NCI-H226 (cell line): ENCODE measurements around the gene ABCF2.
A peak's percentile ranks its signal among the peaks of the same experiment; 100 is the strongest.

Source experiments
- DNase-seq: peaks from one replicate; pipeline ENCODE4 v3.0.0-alpha.2; 2015

The ABCF2 gene

DNA sequence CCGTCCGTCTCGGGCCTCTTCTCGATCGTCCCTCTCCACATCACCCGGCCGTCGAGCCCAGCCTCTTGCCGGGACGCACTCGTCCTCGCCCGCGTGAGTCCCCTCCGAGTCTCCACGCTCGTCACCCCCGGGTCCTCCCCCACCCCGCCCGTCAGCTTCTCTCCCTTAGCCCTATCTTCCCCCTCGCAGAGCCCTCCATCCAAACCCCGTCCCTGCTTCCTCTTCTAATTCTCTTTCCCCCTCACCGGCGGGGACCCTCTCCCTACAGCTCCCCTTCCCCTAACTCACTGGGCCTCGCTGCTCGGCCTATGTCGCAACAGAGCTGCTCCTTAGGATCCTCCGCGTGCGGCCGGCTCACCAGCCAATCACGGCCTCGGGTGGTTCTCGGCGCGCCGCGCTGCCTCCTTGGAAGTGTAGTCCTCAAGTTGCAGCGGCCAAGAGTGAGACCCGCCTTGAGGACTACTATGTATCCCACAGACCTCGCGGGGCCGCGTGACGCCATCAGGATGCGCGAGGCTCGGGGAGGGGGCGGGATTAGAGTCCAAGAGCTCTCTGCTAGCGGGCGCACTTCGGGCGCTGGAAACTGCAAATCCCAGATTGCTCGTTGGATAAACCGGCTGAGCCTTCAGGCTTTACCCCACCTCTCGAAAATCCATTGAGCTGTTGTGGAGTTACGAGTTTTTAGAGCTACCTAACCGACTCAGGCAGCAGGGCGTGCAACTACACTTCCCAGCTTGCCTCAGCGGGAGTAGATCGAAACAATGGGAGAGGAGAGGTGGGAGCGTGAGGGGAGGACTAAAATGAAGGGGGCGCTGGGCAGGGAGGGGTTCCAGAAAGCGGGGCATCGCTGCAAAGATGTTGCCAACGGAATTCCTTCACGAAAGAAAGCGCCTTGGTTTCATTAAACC, at the start of gene ABCF2:
TSS of gene ABCF2 (minus strand) at position 331 of the 908 bp plus-strand sequence. CDS start 747 bp downstream, outside the sequence.
- DNase-seq, result peak; percentile 99

DNA sequence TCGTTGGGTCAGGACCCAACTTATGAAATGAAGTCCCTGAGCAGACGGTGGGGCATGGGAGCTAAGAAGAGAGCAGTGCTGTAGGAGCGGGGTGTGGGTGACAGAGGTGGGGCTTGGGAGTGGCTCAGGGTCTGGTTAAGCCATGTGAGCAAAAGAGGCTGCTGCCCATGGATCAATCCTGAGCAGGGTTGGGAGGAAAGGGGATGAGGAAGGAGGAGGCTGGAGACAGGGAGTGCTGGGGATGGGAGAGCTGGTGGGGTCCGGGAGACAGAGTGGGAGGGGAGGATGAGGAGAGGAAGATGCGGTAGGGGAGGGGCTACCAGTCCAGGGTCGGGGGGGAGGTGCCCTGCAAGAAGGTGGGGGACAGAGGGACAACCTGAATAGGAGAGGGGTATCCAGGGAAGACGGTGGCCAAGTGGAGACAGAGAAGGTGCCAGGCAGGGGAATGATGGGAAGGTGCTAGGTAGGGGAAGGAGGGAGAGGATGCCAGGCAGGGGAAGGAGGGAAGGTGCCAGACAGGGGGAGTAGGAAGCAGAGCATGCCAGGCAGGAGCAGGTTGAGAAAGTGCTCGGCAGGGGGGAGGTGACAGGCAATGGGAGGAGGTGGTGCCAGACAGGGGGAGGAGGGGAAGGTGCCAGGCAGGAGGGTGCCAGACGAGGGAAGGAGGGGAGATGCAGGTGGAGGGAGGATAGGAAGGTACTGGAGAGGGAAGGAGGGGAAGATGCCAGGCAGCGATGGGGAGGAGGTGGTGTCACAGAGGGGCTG, 49.0 kb upstream of the ABCF2 start:
- no peak for DNase-seq

DNA sequence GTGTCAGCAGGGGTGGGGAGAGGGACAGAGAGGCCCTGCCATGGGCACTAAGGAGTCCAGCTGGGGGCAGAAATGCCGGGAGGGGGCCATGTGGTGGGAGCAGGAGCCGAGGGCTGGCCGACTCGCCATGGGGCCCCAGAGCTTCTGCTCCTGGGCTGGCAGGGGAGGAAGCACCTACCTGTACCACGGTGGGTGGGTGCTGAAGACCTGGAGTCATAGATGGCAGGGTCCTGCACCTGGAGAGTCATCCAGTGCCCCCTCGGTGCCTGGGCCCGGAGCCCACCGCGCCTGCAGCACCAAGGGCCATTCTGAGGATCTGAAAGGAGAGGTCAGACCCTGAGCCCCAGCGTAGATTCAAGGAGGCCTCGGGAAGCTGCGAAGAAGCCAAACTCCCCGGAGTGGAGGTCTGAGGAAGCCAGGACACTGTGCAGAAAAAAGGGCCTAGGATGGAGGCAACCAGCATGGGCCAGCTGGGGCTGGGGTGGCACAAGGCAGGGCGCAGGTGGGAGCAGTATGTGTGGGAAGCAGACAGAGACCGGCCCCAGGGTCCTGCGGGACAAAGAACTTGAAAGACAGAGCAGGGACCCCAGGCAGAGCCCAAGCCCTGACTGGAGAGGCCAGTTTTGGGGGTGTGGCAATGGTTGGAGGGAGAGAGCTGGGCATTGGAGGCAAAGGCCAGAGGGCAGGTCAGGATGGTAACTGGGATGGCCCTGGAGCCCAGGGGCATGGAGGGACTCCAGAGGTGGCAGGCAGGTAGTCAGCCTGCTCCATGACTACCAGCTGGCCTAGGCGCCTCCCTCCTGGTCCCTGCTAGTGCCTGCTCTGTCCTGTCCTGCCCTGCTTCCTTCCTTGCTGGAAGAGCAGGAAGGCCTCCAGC, 48.2 kb upstream of the ABCF2 start:
- DNase-seq, result no peak

DNA sequence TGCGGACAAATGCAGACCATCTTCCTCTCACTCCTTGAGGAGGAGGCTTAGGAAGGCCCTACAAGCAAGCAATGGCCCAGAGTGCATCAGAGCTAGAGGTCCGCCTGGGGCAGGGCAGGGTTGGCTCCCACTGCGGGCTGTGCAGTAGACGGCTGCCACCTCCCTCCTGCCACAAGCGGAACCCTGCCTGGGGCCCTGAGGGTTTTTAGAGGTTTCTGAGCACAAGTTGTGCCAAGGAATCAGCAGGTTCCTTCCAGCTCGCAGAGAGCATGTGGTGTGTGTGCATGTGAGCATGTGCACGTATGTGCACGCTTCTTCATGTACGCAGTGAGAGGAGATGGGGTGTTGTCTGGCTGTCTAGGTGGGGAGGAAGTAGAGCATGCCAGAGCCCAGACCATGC, 47.4 kb upstream of the ABCF2 start:
- no peak for DNase-seq

DNA sequence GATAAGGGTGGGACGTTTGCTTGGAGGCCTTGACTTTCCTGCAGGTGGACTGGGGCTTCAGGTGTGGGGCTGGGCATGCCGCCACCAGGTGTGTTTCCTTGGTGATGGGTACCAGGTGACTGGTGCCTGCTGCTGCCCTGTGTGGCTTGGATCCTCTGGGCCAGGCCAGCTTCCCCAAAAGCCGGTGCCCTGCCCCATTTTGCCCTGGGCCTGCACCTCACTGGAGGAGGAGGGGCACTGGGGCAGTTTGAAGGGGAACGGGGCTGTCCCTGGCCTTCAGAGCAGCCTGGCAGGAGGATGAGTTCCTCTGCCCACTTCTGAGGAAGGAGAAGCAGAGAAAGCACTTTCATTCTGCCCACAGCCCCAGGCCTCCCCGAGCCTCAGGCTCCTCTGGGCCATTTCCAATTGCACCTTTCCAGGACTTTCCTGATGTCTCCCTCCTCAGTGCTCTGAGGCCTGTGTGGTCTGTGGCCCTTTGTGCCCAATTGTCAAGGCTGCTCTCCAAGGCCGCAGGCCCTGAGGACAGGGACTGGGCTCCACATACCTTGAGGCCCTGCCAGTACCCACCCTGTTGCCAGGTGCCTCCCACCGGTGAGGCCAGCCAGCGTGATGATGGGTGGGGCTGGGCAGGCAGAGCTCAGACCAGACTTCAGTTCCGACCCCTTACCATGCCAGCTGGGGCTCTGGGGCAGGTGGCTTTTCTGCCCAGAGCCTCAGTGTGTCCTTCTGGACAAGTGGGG, 46.8 kb upstream of the ABCF2 start:
- DNase-seq, result no peak

DNA sequence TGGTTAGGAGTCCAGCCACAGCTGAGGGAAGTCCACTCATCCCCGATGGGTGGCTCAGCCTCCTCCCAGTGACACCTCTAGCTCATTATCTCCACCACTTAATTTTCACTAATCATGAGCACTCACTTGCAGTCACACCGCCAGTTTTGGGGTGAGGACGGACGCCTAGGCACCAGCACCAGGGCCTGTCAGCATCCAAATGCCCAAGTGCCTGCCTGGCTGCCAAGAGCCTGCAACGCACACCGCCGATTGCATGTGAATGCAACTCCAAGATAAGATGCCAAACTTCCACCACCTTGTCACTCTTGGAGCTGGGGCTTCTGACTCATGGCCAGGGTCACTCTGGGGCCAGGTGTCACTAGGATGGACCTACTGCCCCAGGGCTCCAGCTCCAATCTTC, 45.9 kb upstream of the ABCF2 start:
- DNase-seq, result no peak

DNA sequence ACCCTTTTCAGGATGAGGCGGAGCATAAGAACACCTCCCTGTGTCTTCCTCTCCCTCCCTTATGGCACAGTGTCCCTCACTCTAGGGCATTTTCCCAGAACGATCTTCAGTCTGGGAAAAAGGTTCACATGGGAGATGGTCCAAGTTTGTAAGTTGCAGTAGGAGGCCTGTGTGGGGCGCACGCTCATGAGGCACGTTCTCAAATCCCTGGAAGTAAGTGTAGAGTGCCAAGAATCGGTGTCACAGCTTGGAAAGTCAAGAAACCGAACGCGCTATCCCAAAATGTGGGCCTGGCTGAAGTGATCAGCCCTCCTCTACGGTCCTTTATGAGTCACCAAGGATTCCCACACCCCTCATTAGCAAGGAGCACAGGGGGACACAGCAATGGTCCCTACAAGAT, 45.4 kb upstream of the ABCF2 start:
- DNase-seq, result no peak

DNA sequence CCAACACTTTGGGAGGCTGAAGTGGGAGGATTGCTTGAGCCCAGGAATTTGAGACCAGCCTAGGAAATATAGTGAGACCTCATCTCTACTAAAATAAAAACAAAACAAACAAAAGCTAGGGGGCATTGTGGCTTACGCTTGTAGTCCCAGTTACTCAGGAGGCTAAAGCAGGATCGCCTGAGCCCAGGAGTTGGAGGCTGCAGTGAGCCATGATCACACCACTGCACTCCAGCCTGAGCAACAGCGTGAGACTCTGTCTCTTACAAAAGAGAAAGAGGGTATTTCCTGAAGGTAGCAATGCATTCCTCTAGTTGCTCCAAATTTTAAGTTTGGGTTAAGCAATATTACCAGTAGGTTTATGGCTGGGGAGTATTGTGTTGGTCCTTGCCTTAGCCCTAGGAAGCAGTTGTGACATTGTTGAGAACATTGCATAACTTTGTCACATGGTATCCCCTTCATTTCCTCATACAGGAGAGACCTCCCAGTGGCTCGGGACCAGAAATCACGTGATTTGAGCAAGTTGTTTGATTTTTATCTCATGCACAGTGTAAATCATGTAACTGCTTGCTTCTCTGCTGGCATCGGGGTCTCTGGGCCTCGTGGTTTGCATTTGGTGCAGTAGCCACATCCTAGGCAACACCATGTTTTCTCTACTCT, 44.8 kb upstream of the ABCF2 start:
- no peak for DNase-seq

DNA sequence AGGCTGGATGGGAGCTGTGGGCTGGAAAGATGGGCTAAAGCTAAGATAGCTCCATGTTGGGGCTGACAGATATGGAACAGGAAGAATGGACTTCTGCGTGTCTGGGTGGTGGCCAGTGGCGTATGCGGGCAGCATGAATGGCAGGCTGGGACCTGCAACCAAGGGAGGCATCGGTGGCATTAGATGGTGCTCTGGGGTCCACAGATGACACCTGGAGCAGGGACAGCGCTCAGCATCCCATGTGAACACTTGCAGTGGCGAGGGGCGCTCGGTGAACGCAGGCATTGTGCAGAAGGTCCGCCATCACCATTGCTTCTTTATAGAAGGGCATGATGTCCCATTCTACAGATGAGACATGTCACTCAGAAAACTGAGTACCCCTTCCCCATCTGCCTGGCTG, 42.5 kb upstream of the ABCF2 start:
- DNase-seq, result no peak

DNA sequence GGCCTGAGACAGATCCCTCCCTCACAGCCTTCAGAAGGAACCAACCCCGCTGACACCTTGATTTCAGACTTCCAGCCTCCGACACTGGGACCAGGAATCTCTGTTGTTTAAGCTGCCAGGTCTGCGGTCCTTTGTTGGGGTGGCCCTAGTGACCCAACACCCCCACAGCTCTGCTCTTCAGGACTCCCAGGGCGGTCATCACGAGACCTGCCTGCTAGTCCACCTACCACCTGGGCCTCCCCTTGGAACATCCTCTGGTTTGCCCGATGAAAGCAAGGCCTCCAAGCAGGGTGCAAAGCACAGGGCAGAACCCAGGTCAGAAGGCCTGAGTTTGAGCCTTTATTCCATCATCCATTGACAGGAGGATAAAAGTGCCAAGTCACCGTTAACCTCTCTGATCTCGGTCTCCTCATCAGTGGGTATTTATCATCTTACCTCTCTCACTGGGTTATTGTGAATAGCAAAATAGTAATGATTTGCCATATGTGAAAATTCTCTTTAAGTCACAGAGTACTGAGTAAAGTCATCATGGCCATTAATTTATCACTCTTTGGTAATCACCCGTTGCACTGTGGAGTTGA, 38.4 kb upstream of the ABCF2 start:
- DNase-seq, result no peak

DNA sequence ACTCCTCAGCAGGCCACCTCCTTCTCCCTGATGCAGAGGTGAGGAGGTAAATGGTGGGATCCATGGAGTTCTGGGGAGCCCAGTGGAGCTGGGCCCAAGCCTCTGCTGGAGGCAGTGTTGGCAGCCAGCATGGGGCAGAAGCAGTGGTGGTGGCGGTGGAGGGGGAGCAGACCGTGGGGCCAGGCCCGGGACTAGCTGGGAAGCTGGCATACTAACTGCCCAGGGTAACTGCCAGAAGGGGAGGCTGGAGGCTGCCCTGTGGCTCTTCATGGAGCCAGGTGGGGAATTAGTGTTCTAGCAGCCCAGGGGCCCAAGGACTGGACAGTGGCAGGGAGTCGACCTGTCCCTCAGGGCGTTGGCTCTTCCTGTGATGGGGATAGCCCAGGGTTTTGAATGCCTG, 37.6 kb upstream of the ABCF2 start:
- DNase-seq, result no peak

DNA sequence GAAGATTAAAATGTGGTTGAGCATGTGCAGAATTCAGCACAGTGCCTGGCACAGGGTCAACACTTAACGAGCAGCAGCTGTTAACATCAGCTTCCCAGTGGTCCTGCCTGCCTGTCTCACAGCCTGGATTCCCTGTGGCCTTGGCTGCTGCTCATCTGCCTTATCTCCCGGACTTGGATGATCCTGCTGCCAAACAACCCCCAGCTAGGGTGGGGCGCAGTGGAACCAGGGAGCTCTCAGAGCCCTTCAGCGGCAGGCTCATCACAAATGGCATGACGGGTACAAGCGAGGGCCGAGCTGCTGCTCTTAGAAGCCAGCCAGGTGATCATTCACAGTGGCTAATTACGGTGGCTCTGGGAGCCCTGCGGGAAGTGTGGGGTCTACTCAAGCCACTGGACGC, 34.5 kb upstream of the ABCF2 start:
- no peak for DNase-seq

DNA sequence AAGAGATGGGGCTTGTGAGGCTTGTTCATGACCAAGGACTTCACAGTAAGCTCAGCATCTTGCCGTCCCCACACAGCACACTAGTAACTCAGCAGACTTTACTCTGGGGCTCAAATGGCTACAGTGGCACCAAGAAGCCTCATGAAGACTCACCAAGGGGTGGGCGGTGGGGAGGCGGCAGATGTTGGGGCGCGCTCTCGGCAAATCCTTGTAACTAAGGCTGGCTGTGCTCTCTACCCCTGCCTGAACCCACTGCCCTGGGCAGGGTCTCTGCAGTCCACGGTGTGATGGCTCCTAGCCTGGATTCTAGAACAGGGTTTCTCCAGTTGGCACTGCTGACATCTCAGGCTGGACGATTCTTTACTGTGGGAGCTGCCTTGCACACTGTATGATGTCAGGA, 33.9 kb upstream of the ABCF2 start:
- no peak for DNase-seq

DNA sequence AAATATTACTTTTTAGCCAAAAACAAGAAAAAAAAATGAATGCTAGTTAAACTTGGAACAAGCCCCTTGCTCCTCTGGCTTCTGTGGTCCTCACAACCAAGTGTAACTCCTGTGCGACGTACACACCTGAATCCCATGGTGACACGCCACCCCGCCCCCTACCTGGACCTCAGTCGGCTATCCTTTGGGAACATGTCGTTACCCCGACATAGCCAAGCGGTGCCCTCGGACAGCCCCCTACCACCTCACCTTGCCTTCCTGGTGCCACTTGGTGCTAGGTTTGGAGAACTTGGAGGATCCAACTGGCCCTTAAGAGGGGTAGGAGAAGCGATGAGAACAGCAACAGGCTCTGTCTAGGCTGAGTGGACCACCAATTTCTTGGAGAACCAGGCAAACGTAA, 33.5 kb upstream of the ABCF2 start:
- DNase-seq, result no peak

DNA sequence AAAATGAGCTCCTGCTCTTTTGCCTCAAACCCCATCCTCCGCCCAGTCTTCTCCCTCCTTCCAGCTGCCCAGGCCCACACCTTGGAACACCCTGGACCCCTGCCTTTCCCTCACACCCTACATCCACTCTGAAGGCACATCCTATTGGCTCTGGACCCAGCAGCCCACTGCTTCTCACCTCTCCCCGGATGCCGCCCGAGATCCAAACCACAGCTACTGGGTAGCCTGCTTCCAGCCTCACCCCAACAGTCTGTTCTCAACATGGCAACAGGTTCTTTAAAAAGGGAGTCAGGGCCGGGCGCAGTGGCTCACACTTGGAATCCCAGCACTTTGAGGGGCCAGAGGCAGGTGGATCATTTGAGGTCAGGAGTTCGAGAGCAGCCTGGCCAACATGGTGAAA, 31.0 kb upstream of the ABCF2 start:
- DNase-seq, result no peak

DNA sequence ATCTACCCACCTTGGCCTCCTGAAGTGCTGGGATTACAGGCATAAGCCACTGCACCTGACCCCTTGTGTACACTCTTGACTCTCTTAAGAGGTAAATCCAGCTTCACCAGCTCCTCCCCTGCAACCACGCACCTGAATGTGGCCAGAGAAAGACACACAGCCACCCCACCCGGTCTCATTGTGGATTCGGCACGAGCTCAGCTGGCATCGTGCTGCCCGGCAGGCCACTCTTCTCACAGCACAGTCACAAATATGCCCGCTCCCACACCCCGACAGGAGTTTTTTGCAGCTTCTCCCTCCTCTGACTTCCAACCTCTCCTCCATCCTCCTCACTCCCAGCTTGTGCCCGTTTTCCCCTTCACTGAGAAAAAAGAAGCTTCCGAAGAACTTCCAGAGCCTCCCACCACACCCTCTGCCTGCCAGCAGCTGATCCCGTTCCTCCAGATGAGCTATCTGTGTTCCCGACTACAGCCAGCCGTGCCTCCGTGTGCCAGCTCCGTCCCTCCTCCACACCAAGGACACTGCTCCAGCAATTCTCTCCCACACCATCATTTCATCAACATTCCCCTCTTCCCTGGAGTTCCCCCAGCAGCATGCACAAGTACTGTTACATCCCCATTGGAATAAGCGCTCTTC, 29.5 kb upstream of the ABCF2 start:
- no peak for DNase-seq

DNA sequence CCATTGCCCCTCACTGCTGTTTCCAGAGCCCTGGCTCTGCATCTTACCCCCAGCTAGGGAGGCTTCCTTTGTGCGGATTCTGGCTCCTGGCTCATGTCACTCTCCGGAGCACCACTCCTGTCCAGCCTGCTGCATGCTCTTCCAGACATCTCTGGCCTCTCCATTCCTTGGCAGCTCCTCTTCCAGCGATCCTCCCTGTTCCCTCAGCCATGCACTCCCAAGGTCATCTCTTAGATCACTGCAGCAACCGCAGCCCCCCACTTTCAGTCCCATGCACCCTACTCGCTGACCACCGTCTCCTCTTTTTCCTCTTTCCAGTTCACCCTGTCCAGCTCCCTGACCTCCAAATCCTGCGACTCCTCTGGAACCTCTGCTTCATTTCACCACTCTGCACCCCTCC, 28.4 kb upstream of the ABCF2 start:
- no peak for DNase-seq

DNA sequence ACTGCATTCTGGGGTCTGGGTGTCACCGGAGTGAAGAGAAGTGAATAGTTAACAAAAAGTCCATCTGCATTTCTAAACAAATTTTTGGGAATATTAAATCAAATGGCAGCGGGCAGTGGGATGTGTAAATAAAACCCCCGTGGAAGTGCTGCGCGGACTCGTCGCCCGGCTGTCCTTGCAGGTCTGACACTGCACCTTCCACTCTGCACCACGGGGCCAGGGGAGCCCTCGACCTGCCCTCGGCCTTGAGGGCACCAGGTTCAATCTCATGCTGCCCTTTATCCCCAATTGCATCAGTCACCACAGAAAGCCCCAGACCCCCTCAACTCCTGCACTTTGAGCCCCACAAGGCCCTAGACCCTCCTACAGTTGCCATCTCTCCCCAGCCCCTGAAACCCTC, 27.8 kb upstream of the ABCF2 start:
- DNase-seq, result no peak

DNA sequence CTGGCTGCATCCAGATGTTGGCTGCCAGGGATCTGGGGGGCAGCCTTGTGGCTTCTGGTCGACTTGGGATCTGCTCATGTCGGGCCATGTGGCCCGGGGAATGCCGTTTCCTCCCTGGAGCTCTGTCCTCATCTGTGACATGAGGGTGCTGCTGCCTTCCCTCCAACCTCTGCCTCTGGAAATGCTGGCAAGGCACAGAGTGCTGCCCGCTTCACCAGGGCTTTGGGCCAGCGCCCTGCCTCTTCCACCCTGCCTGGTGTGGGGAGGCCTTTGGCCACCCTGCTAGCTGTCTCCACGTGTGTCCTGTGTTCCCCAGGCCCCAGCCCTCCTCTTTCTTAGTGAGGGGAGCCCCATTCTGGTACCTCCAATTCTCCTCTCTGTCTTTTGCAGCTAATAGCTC, 27.3 kb upstream of the ABCF2 start:
- no peak for DNase-seq

DNA sequence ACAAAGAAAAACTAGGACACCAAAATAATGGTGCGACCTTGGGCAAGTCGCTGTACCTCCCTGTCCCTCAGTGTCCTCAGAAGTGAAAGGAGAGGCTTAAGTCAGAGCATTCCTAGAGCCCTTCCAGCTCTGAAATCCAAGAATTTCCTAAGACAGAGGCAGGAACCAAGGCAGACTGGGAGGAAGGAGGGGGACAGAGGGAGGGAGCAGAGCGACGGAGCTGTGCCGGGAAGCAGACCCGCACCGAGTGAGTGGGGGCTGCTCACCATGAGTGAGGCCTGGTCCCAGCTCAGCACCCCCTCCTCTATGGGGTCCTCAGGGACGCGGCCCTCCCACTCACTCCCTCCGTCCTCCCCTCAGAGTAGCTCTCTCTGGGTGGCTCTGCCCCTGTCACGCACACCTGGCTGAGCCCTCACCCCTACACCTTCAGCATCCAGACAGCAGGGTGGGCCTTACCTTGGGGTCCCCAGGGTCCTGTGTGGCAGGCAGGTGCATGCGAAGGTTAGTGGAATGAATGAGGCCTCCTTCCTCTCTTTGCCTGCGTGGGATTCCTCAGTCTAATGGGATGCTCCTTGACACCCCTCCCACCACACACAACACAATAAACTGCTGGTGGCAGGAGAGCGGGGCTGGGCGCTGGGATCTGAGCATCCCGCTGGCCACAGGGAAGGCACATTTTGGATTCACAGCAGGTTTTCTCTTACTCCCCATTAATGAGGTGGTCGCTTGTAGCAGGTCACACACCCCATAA, 26.1 kb upstream of the ABCF2 start:
- DNase-seq, result no peak

DNA sequence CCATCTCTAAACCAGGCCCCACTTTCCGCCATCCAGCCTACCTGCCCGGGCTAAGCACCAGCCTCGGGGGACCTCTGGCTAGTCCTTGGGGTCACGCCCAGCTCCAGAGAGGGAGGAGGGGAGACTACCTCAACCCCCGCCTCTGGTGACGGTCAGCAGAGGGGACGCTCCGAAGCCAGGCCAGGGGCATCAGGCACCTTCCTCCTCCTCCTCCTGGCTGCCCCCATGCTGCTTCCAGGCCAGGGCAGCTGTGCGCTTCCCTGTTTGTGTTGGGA, 25.5 kb upstream of the ABCF2 start:
- DNase-seq, result no peak
